ENCODE data around the gene PLG.
"Not testable (repeated sequence)": the region's sequence is repeated elsewhere in the genome, so short reads cannot be mapped to it uniquely, and the experiment has no call there.

Gene PLG

GRCh38 chr6:160668589-160668988, 33.5 kb upstream of the PLG start:
- TF ChIP-seq CTCF (IDR thresholded peaks at IDR 0.05; ENCODE audit: control insufficient read depth, insufficient read depth, low read depth, low read length, missing control alignments): no peak
- no peak for DNase-seq (ENCODE audit: low read depth)
- no peak overlapping the region for H3K4me3 ChIP-seq (ENCODE audit: control insufficient read depth, low read depth, low read length)

GRCh38 chr6:160676418-160676817, 25.6 kb upstream of the PLG start:
- H3K4me3 ChIP-seq (ENCODE audit: control insufficient read depth, low read depth, low read length); DNase-seq (ENCODE audit: low read depth): not testable (repeated sequence)

GRCh38 chr6:160678230-160678629, 23.8 kb upstream of the PLG start:
- TF ChIP-seq CTCF (IDR thresholded peaks at IDR 0.05; ENCODE audit: control insufficient read depth, insufficient read depth, low read depth, low read length, missing control alignments): no peak
- no peak for DNase-seq (ENCODE audit: low read depth)
- H3K4me3 ChIP-seq (ENCODE audit: control insufficient read depth, low read depth, low read length): no peak overlapping the region

- DNase-seq (ENCODE audit: low read depth): no peak
- no peak for TF ChIP-seq CTCF (IDR thresholded peaks at IDR 0.05; ENCODE audit: control insufficient read depth, insufficient read depth, low read depth, low read length, missing control alignments)
- no peak overlapping the region for H3K4me3 ChIP-seq (ENCODE audit: control insufficient read depth, low read depth, low read length)
Observed at GRCh38 chr6:160678744-160679401, 23.2 kb upstream of the PLG start.

- no peak for DNase-seq (ENCODE audit: low read depth)
- no peak overlapping the region for H3K4me3 ChIP-seq (ENCODE audit: control insufficient read depth, low read depth, low read length)
- TF ChIP-seq CTCF (IDR thresholded peaks at IDR 0.05; ENCODE audit: control insufficient read depth, insufficient read depth, low read depth, low read length, missing control alignments): no peak
Observed at GRCh38 chr6:160679402-160679769, 22.7 kb upstream of the PLG start.

- not testable (repeated sequence) for H3K4me3 ChIP-seq (ENCODE audit: control insufficient read depth, low read depth, low read length); DNase-seq (ENCODE audit: low read depth)
Observed at GRCh38 chr6:160685101-160685761, 16.8 kb upstream of the PLG start.

- no peak overlapping the region for H3K4me3 ChIP-seq (ENCODE audit: control insufficient read depth, low read depth, low read length)
- TF ChIP-seq CTCF (IDR thresholded peaks at IDR 0.05; ENCODE audit: control insufficient read depth, insufficient read depth, low read depth, low read length, missing control alignments): no peak
- DNase-seq (ENCODE audit: low read depth): no peak
Observed at GRCh38 chr6:160685762-160686450, 16.1 kb upstream of the PLG start.
